Urinary bladder (tissue), 4 donors: Measurements from ENCODE around the gene SIX6. TPM values are rescaled to one million over a fixed set of nuclear protein-coding genes. Genes with fewer than 3 reads are reported as not detected.

ENCODE experiments used
- DNase-seq: peaks from one replicate; pipeline ENCODE4 v3.0.0-alpha.2; 2015; ENCODE audit errors: extremely low spot score
- H3K27ac ChIP-seq: one replicate; pipeline ENCODE4 v1.5.1; 2013; ENCODE audit warnings: low read depth, mild to moderate bottlenecking, moderate library complexity
- H3K36me3 ChIP-seq: one replicate; pipeline ENCODE4 v1.6.1; 2013; ENCODE audit warnings: mild to moderate bottlenecking, moderate library complexity; ENCODE audit not compliant: insufficient read depth
- H3K4me1 ChIP-seq: one replicate; pipeline ENCODE4 v1.6.1; 2013; ENCODE audit warnings: mild to moderate bottlenecking, moderate library complexity; ENCODE audit not compliant: insufficient read depth
- H3K4me3 ChIP-seq: one replicate; pipeline ENCODE4 v1.5.1; 2013; ENCODE audit warnings: low read depth, low read length
- WGBS: extraction: QIAGEN DNeasy Blood & Tissue Kit; methylation state at CpG from one replicate; pipeline ENCODE4 v1.1.7; 2013; 5-methylcytosine and 5-hydroxymethylcytosine counted together
- polyA plus RNA-seq: library from polyadenylated mRNA; stranded (reverse); fragments of 200-250 nt; gene quantifications from one replicate; pipeline ENCODE4 v1.2.3, GENCODE V29; 2013
- small RNA-seq: library from RNA; depleted of rRNA; stranded (forward); fragments of <200 nt; gene quantifications from one replicate; pipeline ENCODE3, GENCODE V24; 2014
- total RNA-seq: library from RNA; depleted of rRNA; stranded (reverse); fragments of >200 nt; gene quantifications from one replicate; pipeline ENCODE4 v1.2.3, GENCODE V29; 2014
- donor health status: healthy with polysubstance abuse.
- donor health status: healthy.

The SIX6 gene
- total and polyA plus RNA-seq, 2 donors: not detected

GRCh38 chr14:60544659-60545058, 35.7 kb downstream of the SIX6 start:
- WGBS: 90% methylated on average over 2 of the region's 2 CpGs
- no peak overlapping the region for H3K27ac ChIP-seq
- DNase-seq: no peak
- no peaks in the 10 kb centered on the region for H3K36me3 ChIP-seq
- H3K4me3 ChIP-seq: no peak overlapping the region
- H3K4me1 ChIP-seq: no peaks in the 10 kb centered on the region

GRCh38 chr14:60553808-60554207, 44.9 kb downstream of the SIX6 start:
- Histone ChIP-seq H3K36me3 (no peaks in the 10 kb centered on the region), H3K4me3 (no peak overlapping the region), H3K4me1 (no peaks in the 10 kb centered on the region), H3K27ac (no peak overlapping the region)
- no peak for DNase-seq
- 23% methylated on average over 1 of the region's 1 CpG for WGBS

GRCh38 chr14:60561845-60562746, 53.1 kb downstream of the SIX6 start:
- WGBS: 27% methylated on average over 7 of the region's 7 CpGs
- Histone ChIP-seq H3K27ac (no peak overlapping the region), H3K4me1 (no peaks in the 10 kb centered on the region), H3K36me3 (no peaks in the 10 kb centered on the region), H3K4me3 (no peak overlapping the region)
- peak; percentile 55 for DNase-seq

Small RNAs within 50 kb of the gene (small RNA-seq; reads per million reads assigned to genes)
- gene AL049874.4: not detected

Other genes with a start within 250 kb of the SIX6 start
- 0.63 TPM for gene C14orf39, start 23.1 kb upstream of the SIX6 start, total RNA-seq
- gene C14orf39, start 23.1 kb upstream of the SIX6 start, polyA plus RNA-seq: 0.22 TPM
- 6.2 TPM for gene SIX1, start 140.3 kb downstream of the SIX6 start, total RNA-seq
- gene SIX1, start 140.3 kb downstream of the SIX6 start, polyA plus RNA-seq: 0.52 TPM
- gene SIX4, start 215.2 kb downstream of the SIX6 start, total RNA-seq: 9.9 TPM
- gene SIX4, start 215.2 kb downstream of the SIX6 start, polyA plus RNA-seq: 0.56 TPM
- gene MNAT1, start 225.6 kb downstream of the SIX6 start, total RNA-seq: 109 TPM
- 24.6 TPM for gene MNAT1, start 225.6 kb downstream of the SIX6 start, polyA plus RNA-seq